ENCODE results near the gene TWF1. TPM values are rescaled to one million over a fixed set of nuclear protein-coding genes. Genes with fewer than 3 reads are reported as not detected.
"Not testable (repeated sequence)": the region's sequence is repeated elsewhere in the genome, so short reads cannot be mapped to it uniquely, and the experiment has no call there.

The TWF1 gene
- 136 and 142 TPM in 2 replicates for total RNA-seq (2014; rRNA removed; shearing (Covaris generic); ENCODE audit: low replicate concordance)

GRCh38 chr12:43805860-43806736 lies at the start of gene TWF1:
Gene TWF1 (minus strand): TSS chr12:43806317. CDS start chr12:43806245, 72 bp downstream.
- DNase-seq (ENCODE audit: low read depth), result peak; percentile 80
- in situ Hi-C loops (cut with HindIII; ENCODE audit: low pct_unique_long_range_greater_than_20kb, low sequenced_read_pairs), result no loop called here

GRCh38 chr12:43852744-43853143 lies 46.6 kb upstream of the TWF1 start:
- in situ Hi-C loops (cut with HindIII; ENCODE audit: low pct_unique_long_range_greater_than_20kb, low sequenced_read_pairs), result no loop called here
- DNase-seq (ENCODE audit: low read depth), result no peak

GRCh38 chr12:43848786-43849185 lies 42.7 kb upstream of the TWF1 start:
- in situ Hi-C loops (cut with HindIII; ENCODE audit: low pct_unique_long_range_greater_than_20kb, low sequenced_read_pairs), result no loop called here
- no peak for DNase-seq (ENCODE audit: low read depth)

GRCh38 chr12:43848226-43848507 lies 42.0 kb upstream of the TWF1 start:
- in situ Hi-C loops (cut with HindIII; ENCODE audit: low pct_unique_long_range_greater_than_20kb, low sequenced_read_pairs), result no loop called here
- DNase-seq (ENCODE audit: low read depth), result no peak

GRCh38 chr12:43847425-43848225 lies 41.5 kb upstream of the TWF1 start:
- in situ Hi-C loops (cut with HindIII; ENCODE audit: low pct_unique_long_range_greater_than_20kb, low sequenced_read_pairs), result not testable (repeated sequence)
- peak; percentile 76 for DNase-seq (ENCODE audit: low read depth)

GRCh38 chr12:43842259-43842658 lies 36.1 kb upstream of the TWF1 start:
- DNase-seq (ENCODE audit: low read depth), result no peak
- in situ Hi-C loops (cut with HindIII; ENCODE audit: low pct_unique_long_range_greater_than_20kb, low sequenced_read_pairs), result no loop called here

- no peak for DNase-seq (ENCODE audit: low read depth)
- in situ Hi-C loops (cut with HindIII; ENCODE audit: low pct_unique_long_range_greater_than_20kb, low sequenced_read_pairs), result no loop called here
These were observed 35.1 kb upstream of the TWF1 start for GRCh38 chr12:43841253-43841652.

- in situ Hi-C loops (cut with HindIII; ENCODE audit: low pct_unique_long_range_greater_than_20kb, low sequenced_read_pairs), result no loop called here
These were observed 34.2 kb upstream of the TWF1 start for GRCh38 chr12:43840338-43840737.

GRCh38 chr12:43836475-43836989 lies 30.4 kb upstream of the TWF1 start:
- in situ Hi-C loops (cut with HindIII; ENCODE audit: low pct_unique_long_range_greater_than_20kb, low sequenced_read_pairs), result no loop called here
- DNase-seq (ENCODE audit: low read depth), result no peak

More at GRCh38 chr12:43840338-43840737, 34.2 kb upstream of the TWF1 start:
- no peak for DNase-seq (ENCODE audit: low read depth)

- in situ Hi-C loops (cut with HindIII; ENCODE audit: low pct_unique_long_range_greater_than_20kb, low sequenced_read_pairs), result no loop called here
- peak; percentile 75 for DNase-seq (ENCODE audit: low read depth)
These were observed 29.7 kb upstream of the TWF1 start, which contains the start of gene TMEM117 for GRCh38 chr12:43835656-43836474. Gene TMEM117 (plus strand): TSS chr12:43836081.

GRCh38 chr12:43835264-43835655 lies 29.1 kb upstream of the TWF1 start:
- peak; percentile 17 for DNase-seq (ENCODE audit: low read depth)
- in situ Hi-C loops (cut with HindIII; ENCODE audit: low pct_unique_long_range_greater_than_20kb, low sequenced_read_pairs), result no loop called here

GRCh38 chr12:43832463-43833168 lies 26.5 kb upstream of the TWF1 start:
- DNase-seq (ENCODE audit: low read depth), result no peak
- in situ Hi-C loops (cut with HindIII; ENCODE audit: low pct_unique_long_range_greater_than_20kb, low sequenced_read_pairs), result no loop called here

GRCh38 chr12:43827093-43827492 lies 21.0 kb upstream of the TWF1 start:
- in situ Hi-C loops (cut with HindIII; ENCODE audit: low pct_unique_long_range_greater_than_20kb, low sequenced_read_pairs), result no loop called here
- no peak for DNase-seq (ENCODE audit: low read depth)

- in situ Hi-C loops (cut with HindIII; ENCODE audit: low pct_unique_long_range_greater_than_20kb, low sequenced_read_pairs), result no loop called here
- peak; percentile 28 for DNase-seq (ENCODE audit: low read depth)
These were observed 20.6 kb upstream of the TWF1 start for GRCh38 chr12:43826681-43827080.

- in situ Hi-C loops (cut with HindIII; ENCODE audit: low pct_unique_long_range_greater_than_20kb, low sequenced_read_pairs), result no loop called here
These were observed 18.2 kb upstream of the TWF1 start for GRCh38 chr12:43824207-43824775.

GRCh38 chr12:43816168-43816567 lies 10.1 kb upstream of the TWF1 start:
- in situ Hi-C loops (cut with HindIII; ENCODE audit: low pct_unique_long_range_greater_than_20kb, low sequenced_read_pairs), result no loop called here
- no peak for DNase-seq (ENCODE audit: low read depth)

More at GRCh38 chr12:43824207-43824775, 18.2 kb upstream of the TWF1 start:
- no peak for DNase-seq (ENCODE audit: low read depth)

- DNase-seq (ENCODE audit: low read depth), result no peak
- in situ Hi-C loops (cut with HindIII; ENCODE audit: low pct_unique_long_range_greater_than_20kb, low sequenced_read_pairs), result no loop called here
These were observed 9.3 kb upstream of the TWF1 start for GRCh38 chr12:43815416-43815815.

All from Caki2 (cell line).